Ovary (tissue), 9 donors: ENCODE data around the gene CNNM4. TPM values are rescaled to one million over a fixed set of nuclear protein-coding genes. Genes with fewer than 3 reads are reported as not detected.
"Not testable (repeated sequence)": the region's sequence is repeated elsewhere in the genome, so short reads cannot be mapped to it uniquely, and the experiment has no call there.

Experiments used
- DNase-seq, 5 donors: peaks; one replicate each; pipeline ENCODE4 v3.0.0-alpha.2; 2019 to 2020
- H3K27ac ChIP-seq, 2 donors: fragments of 200-600 bp; one replicate each; pipeline versions ENCODE4 v1.5.1 to v1.8.0; 2019 to 2022
- H3K27me3 ChIP-seq: fragments of 200-600 bp; one replicate; pipeline ENCODE4 v1.8.0; 2022
- H3K36me3 ChIP-seq: fragments of 200-600 bp; sonication (generic); one replicate; pipeline ENCODE4 v1.5.1; 2019
- H3K4me1 ChIP-seq: one replicate; pipeline ENCODE4 v1.8.1; 2013; ENCODE audit warnings: mild to moderate bottlenecking, moderate library complexity; ENCODE audit not compliant: insufficient read depth
- H3K4me3 ChIP-seq: fragments of 200-600 bp; sonication (generic); one replicate; pipeline ENCODE4 v1.5.1; 2017
- H3K9me3 ChIP-seq, 2 donors: fragments of 200-600 bp in 1 of 2; sonication (generic) in 1 of 2; one replicate each; pipeline versions ENCODE4 v1.5.1 to v1.8.1; 2013 to 2019; ENCODE audit warnings: mild to moderate bottlenecking in 1 of 2, moderate library complexity in 1 of 2
- EP300 ChIP-seq: sonication (generic); formaldehyde crosslinking; IDR thresholded peaks from one replicate; pipeline ENCODE4 v1.6.1; 2017; ENCODE audit warnings: antibody characterized with exemption
- POLR2A ChIP-seq: fragments of 450-650 bp; IDR thresholded peaks from one replicate; pipeline ENCODE4 v1.6.1; 2017; ENCODE audit warnings: antibody characterized with exemption, mild to moderate bottlenecking, moderate library complexity
- WGBS, 3 donors: extraction: QIAGEN DNeasy Blood & Tissue Kit in 1 of 3; methylation state at CpG; one replicate each; pipeline versions ENCODE4 v1.1.5 to v1.1.7; 2013 to 2017; 5-methylcytosine and 5-hydroxymethylcytosine counted together
- intact Hi-C, 4 donors: fragments of 100-400 bp; cut with DNase I; formaldehyde crosslinking; loops; one replicate each; pipeline versions ENCODE4 v1.11.0 to v1.15.1; 2022 to 2023
- polyA plus RNA-seq, 2 donors: library from polyadenylated mRNA; stranded (reverse); fragments of 200-250 nt in 1 of 2; fragments of 350-450 nt in 1 of 2; fragmentation: Illumina TruSeq in 1 of 2; extraction: RNeasy Lipid Tissue Mini Kit (QIAGEN cat#74804) in 1 of 2; gene quantifications; one replicate each; pipeline ENCODE4 v1.2.3, GENCODE V29; 2013 to 2014
- total RNA-seq, 7 donors: library from RNA; depleted of rRNA in 2 of 7; stranded (reverse); fragments of >200 nt in 2 of 7; fragmentation: NEBNext Ultra II Directional in 3 of 7; extraction: Animal tissue kit (Norgen Biotek cat#: 25700) in 3 of 7; gene quantifications; one replicate each; pipeline versions ENCODE4 v1.1.0 to v1.2.4, GENCODE V29; 2016 to 2023
- TF ChIP-seq, protein P1 (sequence below), 3 donors: fragments of 450-650 bp in 2 of 3; fragments of 200-600 bp in 1 of 3; IDR thresholded peaks; one replicate each; pipeline versions ENCODE4 v1.5.1 to v1.8.0; 2016 to 2022; ENCODE audit warnings: antibody characterized with exemption in 3 of 3, mild to moderate bottlenecking in 1 of 3
- donor health status: DM: no; HTN: no; CAD: no; lungs with moderate emphysema.
- donor health status: DM: no; HTN: no; CAD: no.
- donor health status: Bipolar disorder and iron deficiency.
- donor health status: DM: yes; HTN: yes; CAD: no.
- donor health status: DM: no; HTN: no; CAD: no.
- donor health status: DM: yes; HTN: yes; CAD: no.

CNNM4 gene
- total and polyA plus RNA-seq, 9 donors: 2.7 to 8.3 (median 7.0) TPM

GRCh38 chr2:96789245-96789617 is 28.5 kb downstream of the CNNM4 start:
- no peaks in the 10 kb centered on the region for H3K36me3 ChIP-seq
- H3K9me3 ChIP-seq: no peaks in the 10 kb centered on the region
- H3K27me3 ChIP-seq: no peaks in the 10 kb centered on the region
- WGBS, 3 donors: 85 to 86% (median 86%) methylated on average over 6 of the region's 6 CpGs
- intact Hi-C loops: no loop called here
- no peak for TF ChIP-seq POLR2A
- TF ChIP-seq, protein P1, sequence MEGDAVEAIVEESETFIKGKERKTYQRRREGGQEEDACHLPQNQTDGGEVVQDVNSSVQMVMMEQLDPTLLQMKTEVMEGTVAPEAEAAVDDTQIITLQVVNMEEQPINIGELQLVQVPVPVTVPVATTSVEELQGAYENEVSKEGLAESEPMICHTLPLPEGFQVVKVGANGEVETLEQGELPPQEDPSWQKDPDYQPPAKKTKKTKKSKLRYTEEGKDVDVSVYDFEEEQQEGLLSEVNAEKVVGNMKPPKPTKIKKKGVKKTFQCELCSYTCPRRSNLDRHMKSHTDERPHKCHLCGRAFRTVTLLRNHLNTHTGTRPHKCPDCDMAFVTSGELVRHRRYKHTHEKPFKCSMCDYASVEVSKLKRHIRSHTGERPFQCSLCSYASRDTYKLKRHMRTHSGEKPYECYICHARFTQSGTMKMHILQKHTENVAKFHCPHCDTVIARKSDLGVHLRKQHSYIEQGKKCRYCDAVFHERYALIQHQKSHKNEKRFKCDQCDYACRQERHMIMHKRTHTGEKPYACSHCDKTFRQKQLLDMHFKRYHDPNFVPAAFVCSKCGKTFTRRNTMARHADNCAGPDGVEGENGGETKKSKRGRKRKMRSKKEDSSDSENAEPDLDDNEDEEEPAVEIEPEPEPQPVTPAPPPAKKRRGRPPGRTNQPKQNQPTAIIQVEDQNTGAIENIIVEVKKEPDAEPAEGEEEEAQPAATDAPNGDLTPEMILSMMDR (IDR thresholded peaks at IDR 0.05): no peak
- TF ChIP-seq EP300: no peak
- no peak overlapping the region for H3K27ac ChIP-seq
- H3K4me3 ChIP-seq: no peak overlapping the region
- peaks cover 3% of the 10 kb centered on the region for H3K4me1 ChIP-seq
- DNase-seq: no peak

- Histone ChIP-seq H3K9me3 (no peaks in the 10 kb centered on the region), H3K27me3 (no peaks in the 10 kb centered on the region), H3K36me3 (no peaks in the 10 kb centered on the region), H3K4me1 (no peaks in the 10 kb centered on the region), H3K4me3 (no peak overlapping the region), H3K27ac (no peak overlapping the region)
- 87 to 89% (median 87%) methylated on average over 16 to 17 of the region's 17 CpGs for WGBS, 3 donors
- no peak for DNase-seq
- intact Hi-C loops: no loop called here
- no peak for TF ChIP-seq POLR2A
- no peak for TF ChIP-seq EP300
- TF ChIP-seq, protein P1 (IDR thresholded peaks at IDR 0.05): no peak
Observed at GRCh38 chr2:96792772-96793749, 32.4 kb downstream of the CNNM4 start.

GRCh38 chr2:96795076-96795475 is 34.4 kb downstream of the CNNM4 start:
- intact Hi-C loops: no loop called here
- Histone ChIP-seq H3K4me1 (no peaks in the 10 kb centered on the region), H3K27ac (no peak overlapping the region), H3K9me3 (no peaks in the 10 kb centered on the region), H3K36me3 (no peaks in the 10 kb centered on the region), H3K4me3 (no peak overlapping the region), H3K27me3 (no peaks in the 10 kb centered on the region)
- no peak for DNase-seq
- WGBS, 3 donors: 94 to 96% (median 96%) methylated on average over 6 of the region's 6 CpGs
- no peak for TF ChIP-seq POLR2A
- TF ChIP-seq, protein P1 (IDR thresholded peaks at IDR 0.05): no peak
- no peak for TF ChIP-seq EP300

DNA sequence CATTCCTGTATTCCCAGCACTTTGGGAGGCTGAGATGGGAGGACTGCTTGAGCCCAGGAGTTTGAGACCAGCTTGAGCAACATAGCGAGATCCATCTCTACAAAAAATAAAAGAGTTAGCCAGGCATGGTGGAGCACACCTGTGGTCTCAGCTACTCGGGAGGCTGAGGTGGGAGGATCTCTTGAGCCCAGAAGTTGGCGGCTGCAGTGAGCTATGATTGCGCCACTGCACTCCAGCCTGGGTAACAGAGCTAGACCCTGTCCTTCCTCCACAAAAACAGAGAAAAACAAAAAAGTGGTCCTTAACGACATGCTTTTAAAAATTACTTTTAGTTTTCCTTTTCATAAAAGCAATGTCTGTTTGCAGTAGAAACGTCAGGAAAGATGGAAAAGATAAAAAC is 35.8 kb downstream of the CNNM4 start:
- intact Hi-C loops, DNase-seq, H3K4me1 ChIP-seq, H3K4me3 ChIP-seq, H3K27me3 ChIP-seq, H3K27ac ChIP-seq, H3K9me3 ChIP-seq, H3K36me3 ChIP-seq: not testable (repeated sequence)
- WGBS, 3 donors: 85 to 90% (median 90%) methylated on average over 6 of the region's 6 CpGs

DNA sequence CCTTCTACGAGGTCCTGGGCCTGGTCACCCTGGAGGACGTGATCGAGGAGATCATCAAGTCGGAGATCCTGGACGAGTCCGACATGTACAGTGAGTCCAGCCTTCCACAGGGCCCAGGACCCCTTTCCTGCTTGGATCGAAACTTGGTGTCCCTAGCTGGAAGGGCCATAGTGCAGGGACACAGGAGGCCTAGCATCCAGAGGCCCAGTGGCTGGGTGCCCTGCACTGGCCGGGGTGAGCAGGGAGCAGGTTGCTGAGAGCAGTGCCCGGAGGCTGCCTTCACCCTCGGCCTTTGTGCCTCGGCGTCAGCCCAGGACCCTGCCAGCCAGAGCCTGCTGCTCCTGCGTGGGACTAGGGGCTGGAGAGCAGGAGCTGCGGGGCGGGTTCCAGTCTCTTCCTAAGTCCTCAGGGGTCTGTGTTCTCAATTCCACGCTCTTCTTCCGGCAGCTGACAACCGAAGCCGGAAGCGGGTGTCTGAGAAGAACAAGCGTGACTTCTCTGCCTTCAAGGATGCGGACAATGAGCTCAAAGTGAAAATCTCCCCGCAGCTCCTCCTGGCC is 36.4 kb downstream of the CNNM4 start:
- intact Hi-C loops: no loop called here
- 94 to 96% (median 95%) methylated on average over 23 of the region's 23 CpGs for WGBS, 3 donors
- DNase-seq: no peak

More for the DNA sequence above, 36.4 kb downstream of the CNNM4 start:
- no peaks in the 10 kb centered on the region for H3K9me3 ChIP-seq
- no peaks in the 10 kb centered on the region for H3K4me1 ChIP-seq
- TF ChIP-seq EP300 (no peak), POLR2A (no peak)
- TF ChIP-seq, protein P1 (IDR thresholded peaks at IDR 0.05): no peak
- H3K27ac ChIP-seq: no peak overlapping the region
- no peak overlapping the region for H3K4me3 ChIP-seq
- no peaks in the 10 kb centered on the region for H3K36me3 ChIP-seq
- H3K27me3 ChIP-seq: no peaks in the 10 kb centered on the region
